WTC11 (cell line): Measurements from ENCODE around the gene GJA10. TPM values are rescaled to one million over a fixed set of nuclear protein-coding genes. Genes with fewer than 3 reads are reported as not detected.

Experiments used
- ATAC-seq: fragments of 200-7000 bp; cut with Tn5 transposase; 2 replicates; pipeline ENCODE4 v1.10.0; 2021; ENCODE audit warnings: mild to moderate bottlenecking, moderate library complexity
- CTCF ChIA-PET: fragments of 300-600 bp; sonication (Branson Sonifier 250); formaldehyde crosslinking; loops from one replicate; lab custom pipeline; 2021; ENCODE audit warnings: antibody characterized with exemption; lab: Charles Lee
- POLR2A ChIA-PET: fragments of 350-600 bp; sonication (Branson Sonifier 250); formaldehyde crosslinking; loops from one replicate; lab custom pipeline; 2021; ENCODE audit warnings: antibody characterized with exemption; lab: Charles Lee
- DNase-seq: peaks from one replicate; pipeline ENCODE4 v3.0.0; 2021; ENCODE audit warnings: low spot score
- H3K27ac Mint-ChIP-seq: 2 replicates; pipeline ENCODE4 v1.8.0; 2021; ENCODE audit warnings: mixed read lengths
- H3K27me3 Mint-ChIP-seq: 2 replicates; pipeline ENCODE4 v1.8.0; 2021; ENCODE audit warnings: low read depth, mild to moderate bottlenecking, moderate library complexity, mixed read lengths
- H3K36me3 Mint-ChIP-seq: 2 replicates; pipeline ENCODE4 v1.8.0; 2021; ENCODE audit warnings: mixed read lengths
- H3K4me1 Mint-ChIP-seq: 2 replicates; pipeline ENCODE4 v1.8.0; 2022; ENCODE audit warnings: mixed read lengths
- H3K4me3 Mint-ChIP-seq: 2 replicates; pipeline ENCODE4 v1.8.0; 2021; ENCODE audit warnings: mild to moderate bottlenecking, moderate library complexity, mixed read lengths
- H3K9me3 Mint-ChIP-seq: 2 replicates; pipeline ENCODE4 v1.8.0; 2021; ENCODE audit warnings: mixed read lengths
- ARID4B ChIP-seq: sonication (generic); formaldehyde crosslinking; IDR thresholded peaks from 2 replicates; pipeline ENCODE4 v1.8.0; 2023; ENCODE audit warnings: missing genetic modification reagents, mild to moderate bottlenecking, borderline replicate concordance
- CREB1 ChIP-seq: sonication (generic); formaldehyde crosslinking; IDR thresholded peaks from 2 replicates; pipeline ENCODE4 v1.8.0; 2023; ENCODE audit warnings: mild to moderate bottlenecking, missing genetic modification reagents
- E2F5 ChIP-seq: sonication (generic); formaldehyde crosslinking; IDR thresholded peaks from 2 replicates; pipeline ENCODE4 v1.8.1; 2022; ENCODE audit warnings: mild to moderate bottlenecking, moderate library complexity, missing genetic modification reagents
- EMX1 ChIP-seq: fragments of 250-450 bp; sonication (Bioruptor Pico); IDR thresholded peaks from 2 replicates; pipeline ENCODE4 v1.8.0; 2021; ENCODE audit warnings: mild to moderate bottlenecking
- FOXP1 ChIP-seq: sonication (generic); formaldehyde crosslinking; IDR thresholded peaks from 2 replicates; pipeline ENCODE4 v1.8.0; 2022; ENCODE audit warnings: missing genetic modification reagents, mild to moderate bottlenecking, moderate library complexity, borderline replicate concordance
- GRHL2 ChIP-seq: fragments of 250-450 bp; sonication (Bioruptor Pico); IDR thresholded peaks from 2 replicates; pipeline ENCODE4 v1.8.0; 2022; ENCODE audit warnings: mild to moderate bottlenecking, moderate library complexity; ENCODE audit not compliant: insufficient replicate concordance, severe bottlenecking
- KAT7 ChIP-seq: sonication (generic); formaldehyde crosslinking; IDR thresholded peaks from 2 replicates; pipeline ENCODE4 v1.8.1; 2023; ENCODE audit warnings: missing genetic modification reagents, mild to moderate bottlenecking, borderline replicate concordance
- MXD4 ChIP-seq: fragments of 250-450 bp; sonication (Bioruptor Pico); IDR thresholded peaks from 2 replicates; pipeline ENCODE4 v1.8.0; 2021; ENCODE audit warnings: mild to moderate bottlenecking, moderate library complexity, borderline replicate concordance
- MYBL2 ChIP-seq: sonication (generic); formaldehyde crosslinking; IDR thresholded peaks from 2 replicates; pipeline ENCODE4 v1.8.1; 2023; ENCODE audit warnings: mild to moderate bottlenecking, moderate library complexity, missing genetic modification reagents
- NFATC4 ChIP-seq: fragments of 250-450 bp; sonication (Bioruptor Pico); IDR thresholded peaks from 2 replicates; pipeline ENCODE4 v1.9.0; 2021; ENCODE audit warnings: mild to moderate bottlenecking
- NR2C2 ChIP-seq: sonication (generic); formaldehyde crosslinking; IDR thresholded peaks from 2 replicates; pipeline ENCODE4 v1.8.0; 2022; ENCODE audit warnings: mild to moderate bottlenecking, missing genetic modification reagents
- SOX15 ChIP-seq: fragments of 250-450 bp; sonication (Bioruptor Pico); IDR thresholded peaks from 2 replicates; pipeline ENCODE4 v1.9.0; 2021; ENCODE audit warnings: mild to moderate bottlenecking
- SP1 ChIP-seq: sonication (generic); formaldehyde crosslinking; conservative IDR thresholded peaks from 2 replicates; pipeline ENCODE4 v1.8.1; 2022; ENCODE audit warnings: missing genetic modification reagents
- STAT6 ChIP-seq: sonication (generic); formaldehyde crosslinking; conservative IDR thresholded peaks from 2 replicates; pipeline ENCODE4 v1.8.1; 2023; ENCODE audit warnings: mild to moderate bottlenecking, low read depth, missing genetic modification reagents, moderate library complexity
- ZNF121 ChIP-seq: sonication (generic); formaldehyde crosslinking; IDR thresholded peaks from 2 replicates; pipeline ENCODE4 v1.8.0; 2023; ENCODE audit warnings: missing genetic modification reagents
- ZNF281 ChIP-seq: sonication (generic); formaldehyde crosslinking; IDR thresholded peaks from 2 replicates; pipeline ENCODE4 v1.8.0; 2023; ENCODE audit warnings: mild to moderate bottlenecking, missing genetic modification reagents
- ZNF512 ChIP-seq: sonication (generic); formaldehyde crosslinking; IDR thresholded peaks from 2 replicates; pipeline ENCODE4 v1.8.1; 2022; ENCODE audit warnings: missing genetic modification reagents, borderline replicate concordance
- total RNA-seq: library from RNA; stranded (reverse); gene quantifications from 3 replicates; pipeline ENCODE4 v1.2.3, GENCODE V29; 2021

The GJA10 gene
- total RNA-seq, 1 experiment from 2014 or later, result not detected

- TF ChIP-seq ZNF512, result no peak
- no peak for TF ChIP-seq ZNF281 (CRISPR knock-in tag)
- no peak for TF ChIP-seq FOXP1 (CRISPR knock-in tag)
- TF ChIP-seq MXD4 (CRISPR knock-in tag), result no peak
- TF ChIP-seq EMX1 (CRISPR knock-in tag), result no peak
- no peak for TF ChIP-seq NFATC4 (CRISPR knock-in tag)
Measured at GRCh38 chr6:89934685-89935366, 40.6 kb downstream of the GJA10 start (continued).

GRCh38 chr6:89936177-89936576 lies 41.9 kb downstream of the GJA10 start:
- DNase-seq (no peak), ATAC-seq (no peak)
- Mint-ChIP-seq H3K36me3 (no peaks in the 10 kb centered on the region), H3K4me1 (0 out of 2 replicates have a peak, but pooled peaks cover 3% of the 10 kb centered on the region), H3K4me3 (no peak overlapping the region), H3K27me3 (no peaks in the 10 kb centered on the region; the same call in 1 of the 2 replicates), H3K27ac (no peak overlapping the region), H3K9me3 (no peaks in the 10 kb centered on the region)
- POLR2A ChIA-PET, result no interaction called here
- TF ChIP-seq ARID4B (CRISPR knock-in tag), result no peak
- peak; percentile 52; the same call in 1 of the 2 replicates for TF ChIP-seq ZNF121
- no peak for TF ChIP-seq MXD4 (CRISPR knock-in tag)
- no peak for TF ChIP-seq MYBL2 (CRISPR knock-in tag)
- no peak for TF ChIP-seq KAT7
- CTCF ChIA-PET, result no interaction called here

GRCh38 chr6:89938014-89938413 lies 43.7 kb downstream of the GJA10 start:
- Mint-ChIP-seq H3K27ac (no peak overlapping the region), H3K36me3 (no peaks in the 10 kb centered on the region), H3K27me3 (no peaks in the 10 kb centered on the region; the same call in 1 of the 2 replicates), H3K9me3 (no peaks in the 10 kb centered on the region), H3K4me1 (0 out of 2 replicates have a peak, but pooled peaks cover 3% of the 10 kb centered on the region), H3K4me3 (no peak overlapping the region)
- CTCF ChIA-PET, result no interaction called here
- DNase-seq, result no peak
- POLR2A ChIA-PET, result no interaction called here
- no peak for ATAC-seq
- no peak for TF ChIP-seq CREB1 (CRISPR knock-in tag)
- no peak for TF ChIP-seq STAT6
- no peak for TF ChIP-seq GRHL2 (CRISPR knock-in tag)
- no peak for TF ChIP-seq SP1 (CRISPR knock-in tag)
- no peak for TF ChIP-seq E2F5 (CRISPR knock-in tag)
- no peak for TF ChIP-seq SOX15 (CRISPR knock-in tag)
- TF ChIP-seq NR2C2 (CRISPR knock-in tag), result no peak
